CD4-positive, alpha-beta T cell treated with Interleukin-2 at 100 ng/mL for 4 hours (primary cell): ENCODE measurements around the gene PKIB.
"Not testable (repeated sequence)": the region's sequence is repeated elsewhere in the genome, so short reads cannot be mapped to it uniquely, and the experiment has no call there.

ENCODE experiments used
- DNase-seq: peaks from one replicate; pipeline ENCODE4 v3.0.0-alpha.2; 2020; ENCODE audit warnings: low spot score

PKIB gene

GRCh38 chr6:122748945-122749344 is 138.7 kb downstream of the PKIB start:
- not testable (repeated sequence) for DNase-seq

- no peak for DNase-seq
Measured at GRCh38 chr6:122749451-122750050, 139.3 kb downstream of the PKIB start.

- DNase-seq: no peak
Measured at GRCh38 chr6:122751326-122751725, 141.1 kb downstream of the PKIB start.

GRCh38 chr6:122752459-122752858 is 142.3 kb downstream of the PKIB start:
- DNase-seq: no peak

- no peak for DNase-seq
Measured at GRCh38 chr6:122753000-122753687, 142.9 kb downstream of the PKIB start.

GRCh38 chr6:122753688-122754056 is 143.5 kb downstream of the PKIB start:
- DNase-seq: no peak

GRCh38 chr6:122754191-122754731 is 144.1 kb downstream of the PKIB start:
- no peak for DNase-seq

- no peak for DNase-seq
Measured at GRCh38 chr6:122755901-122756300, 145.7 kb downstream of the PKIB start.

- no peak for DNase-seq
Measured at GRCh38 chr6:122758927-122759334, 148.7 kb downstream of the PKIB start.

- no peak for DNase-seq
Measured at GRCh38 chr6:122760330-122760729, 150.1 kb downstream of the PKIB start.

- no peak for DNase-seq
Measured at GRCh38 chr6:122766256-122766655, 156.1 kb downstream of the PKIB start.

GRCh38 chr6:122770835-122771601 is 160.8 kb downstream of the PKIB start:
- no peak for DNase-seq

GRCh38 chr6:122772724-122773415 is 162.7 kb downstream of the PKIB start:
- no peak for DNase-seq
